NCI-H1105 (cell line): Measurements from ENCODE around the gene TXNDC17.
"Not testable (repeated sequence)": the region's sequence is repeated elsewhere in the genome, so short reads cannot be mapped to it uniquely, and the experiment has no call there.

Experiments
- DNase-seq: peaks from one replicate; lab custom pipeline; 2025; lab: John Stamatoyannopoulos, UW

The TXNDC17 gene

DNA sequence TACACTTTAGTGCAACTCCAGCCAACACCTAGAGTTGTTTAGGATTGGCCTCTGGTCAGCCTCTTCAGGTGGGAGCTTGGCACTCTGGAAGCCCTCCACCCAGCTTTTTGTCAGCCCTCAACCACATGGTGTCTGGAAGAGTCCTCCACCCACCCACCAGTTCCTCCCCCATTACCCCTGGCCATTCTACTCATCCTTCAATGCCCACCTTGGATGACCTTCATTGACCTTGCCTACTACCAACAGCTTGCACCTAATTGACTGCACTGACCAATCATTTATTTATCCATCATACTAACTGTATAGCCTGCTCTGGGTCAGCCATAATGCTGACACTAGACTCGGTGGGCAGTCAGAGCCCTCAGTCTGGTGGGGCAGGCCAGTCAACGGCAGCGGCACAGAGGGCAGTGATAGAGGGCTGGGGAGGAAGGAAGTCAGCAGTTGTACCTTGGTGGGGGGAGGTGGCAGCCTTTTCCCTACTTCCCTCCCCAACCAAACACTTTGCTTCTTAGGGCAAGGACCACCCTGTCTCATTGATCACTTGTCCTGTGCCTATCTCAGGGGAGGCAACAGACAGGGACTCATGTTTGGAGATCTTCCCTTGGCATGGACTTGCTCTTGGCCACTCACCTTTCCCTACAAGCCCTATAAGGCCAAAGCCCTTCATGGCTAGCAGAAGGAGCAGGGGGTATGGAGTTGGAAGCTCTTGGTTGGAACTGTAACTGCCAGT, 43.0 kb downstream of the TXNDC17 start:
- DNase-seq, result no peak

DNA sequence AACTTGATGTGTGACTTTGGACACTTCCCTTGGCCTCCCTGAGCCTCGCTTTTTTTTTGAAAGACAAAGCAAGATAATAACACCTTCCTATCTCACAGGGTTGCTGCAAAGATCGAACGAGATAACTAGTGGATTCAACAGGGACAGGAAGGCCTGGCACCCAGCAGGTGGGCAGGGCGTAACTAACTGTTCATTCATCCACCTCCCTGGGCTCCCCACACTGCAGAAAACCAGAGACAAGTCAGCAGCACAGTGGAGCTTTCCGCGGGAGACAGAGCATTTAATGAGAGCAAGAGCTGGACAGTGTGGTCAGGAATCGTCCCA, 43.6 kb downstream of the TXNDC17 start:
- DNase-seq, result no peak

DNA sequence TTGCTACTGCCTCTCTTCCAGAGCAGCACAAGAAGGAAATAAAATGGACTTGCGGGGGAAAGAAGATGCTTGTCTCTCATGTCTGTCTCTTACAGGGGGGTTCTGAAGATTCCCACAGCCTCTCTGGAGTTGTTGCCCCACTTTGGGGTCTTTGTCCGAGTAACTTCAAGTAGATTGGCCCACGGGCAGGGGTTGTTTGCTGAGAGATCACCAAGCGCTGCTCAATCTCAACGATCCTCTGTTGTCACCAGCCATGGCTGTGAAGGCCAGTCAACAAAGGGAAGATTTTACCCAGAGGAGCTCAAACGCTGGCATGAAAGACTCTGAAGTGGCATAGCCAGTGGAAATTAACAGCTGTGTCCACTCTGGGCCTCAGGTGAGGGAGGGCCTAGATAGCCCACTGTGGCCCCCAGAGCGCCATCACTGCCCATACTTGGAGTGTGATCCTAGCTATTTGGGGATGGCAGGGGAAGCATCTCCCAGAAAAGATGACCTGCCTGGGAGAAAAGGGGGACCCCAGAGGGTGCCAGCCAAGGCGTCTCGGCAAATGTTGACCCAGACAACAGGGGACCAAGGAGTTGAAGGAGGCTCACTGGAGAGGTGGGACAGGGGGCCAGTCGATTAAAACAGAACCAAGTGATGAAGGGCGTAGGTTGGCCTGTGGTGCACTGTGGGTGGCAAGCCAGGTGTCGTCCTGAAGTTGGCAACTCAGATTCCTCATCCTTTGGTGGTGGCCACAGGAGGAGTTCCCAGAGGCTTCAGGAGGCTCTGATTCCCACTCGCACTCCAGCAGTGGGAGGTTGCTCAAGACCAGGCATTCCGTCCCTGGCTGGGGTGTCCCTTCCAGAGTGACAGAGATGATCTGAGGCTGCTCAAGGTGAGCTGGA, 44.3 kb downstream of the TXNDC17 start:
- no peak for DNase-seq

DNA sequence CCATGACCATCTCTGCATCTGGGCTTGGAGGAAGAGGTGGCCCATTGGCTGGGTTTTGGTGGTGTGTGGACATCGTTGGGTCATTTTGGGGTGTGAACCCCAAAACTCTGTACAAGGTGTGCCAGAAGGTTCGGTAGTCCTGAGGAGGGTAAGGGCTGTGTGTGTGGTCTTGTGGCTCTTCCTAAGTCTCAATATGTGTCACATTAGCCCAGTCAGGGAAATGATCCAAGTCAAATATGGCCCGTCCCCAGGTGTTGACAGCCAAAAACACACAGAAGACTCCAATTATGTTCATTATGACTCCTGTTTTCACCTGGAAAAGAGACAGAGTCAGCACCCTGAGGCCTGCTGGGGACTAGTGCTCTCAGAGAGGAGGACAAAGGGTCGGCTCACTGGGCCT, 45.2 kb downstream of the TXNDC17 start:
- DNase-seq, result no peak

DNA sequence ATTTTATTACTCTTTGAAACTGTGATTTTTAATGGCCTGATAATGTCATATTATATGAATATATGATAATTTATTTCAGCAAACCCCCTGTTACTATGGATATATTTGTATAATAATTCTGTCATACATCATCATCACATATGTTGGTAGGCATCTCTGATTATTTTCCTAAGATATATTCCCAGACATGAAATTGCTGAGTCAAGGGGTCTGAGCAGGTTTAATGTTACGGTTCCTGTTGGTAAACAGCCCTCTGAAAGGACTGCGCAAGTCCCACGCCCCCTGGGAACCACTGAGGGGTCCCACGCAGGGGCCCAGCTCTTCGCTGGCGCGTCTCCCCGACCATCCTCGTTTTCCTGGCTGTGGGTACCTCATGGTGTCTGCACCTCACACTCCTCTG, 48.1 kb downstream of the TXNDC17 start:
- DNase-seq, result no peak

DNA sequence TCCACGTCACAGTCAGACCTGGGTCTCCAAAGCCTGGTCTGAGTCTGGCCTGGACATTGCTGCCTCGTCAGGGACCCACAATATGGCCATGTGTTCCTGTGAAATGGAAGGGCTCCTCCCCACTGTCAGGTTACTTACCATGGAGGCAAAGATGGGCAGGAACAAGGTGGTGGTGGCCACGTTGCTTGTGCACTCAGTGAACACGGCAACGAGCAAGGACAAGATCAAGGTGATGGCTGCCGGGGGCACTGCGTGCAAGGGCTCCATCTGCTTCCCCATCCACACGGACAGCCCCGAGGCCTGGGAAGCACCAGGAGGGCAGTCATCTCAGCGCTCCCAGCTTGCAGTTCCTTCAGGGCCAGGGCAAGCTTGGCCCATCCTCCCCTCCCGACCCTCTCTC, 49.8 kb downstream of the TXNDC17 start:
- DNase-seq, result no peak

DNA sequence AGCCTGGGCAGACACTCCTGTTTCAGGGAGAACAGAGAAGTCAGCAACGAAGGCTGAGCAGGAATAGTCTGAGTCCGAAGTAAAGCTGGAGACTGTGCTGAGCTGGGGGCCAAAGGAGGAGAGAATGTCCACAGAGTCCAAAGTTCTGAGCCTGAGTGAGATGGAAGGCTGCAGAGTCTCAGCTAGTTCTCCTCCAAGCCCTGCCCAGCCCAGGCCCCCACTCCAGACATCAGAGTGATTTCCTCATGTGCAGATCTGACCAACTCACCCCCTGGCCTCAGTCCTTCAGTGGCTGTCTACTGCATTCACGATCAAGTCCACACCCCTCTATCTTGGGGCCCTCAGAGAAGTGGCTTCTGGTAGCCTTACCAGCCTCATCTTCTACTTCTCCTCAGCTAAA, 50.7 kb downstream of the TXNDC17 start:
- DNase-seq, result no peak

DNA sequence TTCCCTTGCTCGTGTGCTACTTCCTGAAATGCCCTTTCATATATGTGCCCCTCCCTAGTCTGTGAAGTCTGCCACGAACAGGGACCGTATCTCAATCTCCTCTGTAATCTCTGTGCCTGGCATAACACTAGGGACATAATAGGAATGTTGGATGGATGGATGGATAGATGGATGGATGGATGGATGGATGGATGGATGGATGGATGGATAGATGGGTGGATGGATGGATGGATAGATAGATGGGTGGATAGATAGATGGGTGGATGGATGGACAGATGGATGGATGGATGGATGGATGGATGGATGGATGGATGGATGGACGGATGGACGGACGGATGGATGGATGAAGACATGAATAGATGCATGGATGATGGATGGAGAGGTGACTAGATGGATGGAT, 51.1 kb downstream of the TXNDC17 start:
- not testable (repeated sequence) for DNase-seq
